Activated naive CD4-positive, alpha-beta T cell (primary cell): ENCODE measurements around the gene CHRNA9.
"Not testable (repeated sequence)": the region's sequence is repeated elsewhere in the genome, so short reads cannot be mapped to it uniquely, and the experiment has no call there.

Source experiments
- DNase-seq, 4 experiments: peaks; one replicate each; lab custom pipeline; 2025; lab: John Stamatoyannopoulos, UW

The CHRNA9 gene, protein sequence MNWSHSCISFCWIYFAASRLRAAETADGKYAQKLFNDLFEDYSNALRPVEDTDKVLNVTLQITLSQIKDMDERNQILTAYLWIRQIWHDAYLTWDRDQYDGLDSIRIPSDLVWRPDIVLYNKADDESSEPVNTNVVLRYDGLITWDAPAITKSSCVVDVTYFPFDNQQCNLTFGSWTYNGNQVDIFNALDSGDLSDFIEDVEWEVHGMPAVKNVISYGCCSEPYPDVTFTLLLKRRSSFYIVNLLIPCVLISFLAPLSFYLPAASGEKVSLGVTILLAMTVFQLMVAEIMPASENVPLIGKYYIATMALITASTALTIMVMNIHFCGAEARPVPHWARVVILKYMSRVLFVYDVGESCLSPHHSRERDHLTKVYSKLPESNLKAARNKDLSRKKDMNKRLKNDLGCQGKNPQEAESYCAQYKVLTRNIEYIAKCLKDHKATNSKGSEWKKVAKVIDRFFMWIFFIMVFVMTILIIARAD

DNA sequence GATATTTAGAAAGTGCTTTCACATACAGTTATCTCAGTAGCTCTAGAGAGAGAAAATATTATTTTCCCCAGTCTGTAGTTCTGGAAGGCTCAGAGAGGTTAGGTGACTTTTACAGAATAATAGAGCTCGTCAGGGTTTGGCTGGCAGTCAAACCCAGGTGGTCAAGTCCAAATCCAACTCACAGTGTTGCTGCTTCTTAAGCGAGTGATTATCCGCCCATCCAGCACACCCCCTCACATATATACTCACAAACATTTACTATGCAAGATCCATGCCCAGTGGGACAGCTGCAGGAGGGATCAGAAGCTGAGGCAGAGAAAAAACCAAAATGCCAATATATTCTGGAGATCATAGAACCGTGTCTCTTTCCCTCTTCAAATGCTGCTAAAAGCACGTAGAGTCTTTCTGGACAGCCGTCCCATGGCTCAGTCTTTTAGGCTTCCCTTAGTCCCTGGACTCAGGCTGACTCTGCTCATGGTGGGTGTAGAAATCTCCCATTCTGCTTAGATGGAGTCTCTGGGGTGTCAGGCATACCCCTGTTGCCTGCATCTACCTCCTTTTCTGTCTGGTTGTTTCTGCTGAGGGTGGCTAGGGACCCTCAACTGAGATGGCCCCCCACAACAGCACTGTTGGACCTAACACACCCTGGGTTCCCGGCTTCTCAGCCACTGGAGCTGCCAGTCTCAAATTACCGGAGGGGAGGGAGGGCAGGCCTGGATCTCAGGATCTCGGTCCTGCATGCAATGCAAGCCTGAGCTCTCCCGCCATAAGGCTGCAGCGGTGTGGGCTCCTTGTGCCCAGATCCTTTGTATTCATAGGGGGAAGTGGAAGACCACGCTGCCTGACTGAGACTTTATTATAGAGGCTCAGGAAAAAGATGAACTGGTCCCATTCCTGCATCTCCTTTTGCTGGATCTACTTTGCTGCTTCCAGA lies at the start of gene CHRNA9:
Gene CHRNA9 (plus strand): TSS at position 743 of the 934 bp plus-strand sequence. CDS start 135 bp downstream, at position 878.
- no peak for DNase-seq

DNA sequence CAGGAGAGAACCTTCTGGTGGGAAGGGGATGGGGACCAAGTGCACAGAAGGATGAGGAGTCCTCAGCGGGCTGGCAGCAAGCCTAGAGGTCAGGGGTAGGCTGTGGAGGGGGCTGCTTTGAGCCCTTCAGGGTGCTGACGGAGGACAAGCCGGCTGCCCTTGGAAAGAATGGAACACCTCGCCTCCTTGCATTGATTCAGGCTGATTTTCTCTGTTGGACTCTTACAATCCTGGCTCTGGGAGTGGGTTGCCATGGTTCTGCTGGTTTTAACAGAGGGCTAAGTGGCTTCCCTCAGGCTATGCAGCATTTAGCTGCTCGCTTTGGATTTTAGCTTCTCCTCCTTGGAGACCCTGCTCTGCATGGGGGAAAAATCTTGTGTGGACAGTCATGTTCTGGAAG lies 49.4 kb upstream of the CHRNA9 start:
- DNase-seq: no peak

DNA sequence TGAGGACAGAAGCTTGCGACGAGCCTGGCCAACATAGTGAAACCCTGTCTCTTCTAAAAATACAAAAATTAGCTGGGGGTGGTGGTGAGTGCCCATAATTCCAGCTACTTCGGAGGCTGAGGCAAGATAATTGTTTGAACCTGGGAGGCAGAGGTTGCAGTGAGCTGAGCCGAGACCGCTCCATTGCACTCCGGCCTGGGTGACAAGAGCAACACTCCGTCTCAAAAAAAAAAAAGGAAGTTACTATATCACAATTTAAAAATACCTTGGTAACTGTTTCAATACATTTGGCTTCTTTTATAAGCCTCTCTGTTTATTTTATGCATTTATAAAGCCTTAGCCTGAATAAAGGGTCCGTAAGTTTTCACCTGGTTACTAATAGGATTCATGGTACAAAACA lies 46.6 kb upstream of the CHRNA9 start:
- DNase-seq: no peak

- DNase-seq: no peak
These were observed 45.6 kb upstream of the CHRNA9 start for GRCh38 chr4:40289366-40290188.

GRCh38 chr4:40290611-40291186 lies 44.4 kb upstream of the CHRNA9 start:
- DNase-seq: not testable (repeated sequence)

GRCh38 chr4:40292313-40292759 lies 42.8 kb upstream of the CHRNA9 start:
- DNase-seq: no peak

DNA sequence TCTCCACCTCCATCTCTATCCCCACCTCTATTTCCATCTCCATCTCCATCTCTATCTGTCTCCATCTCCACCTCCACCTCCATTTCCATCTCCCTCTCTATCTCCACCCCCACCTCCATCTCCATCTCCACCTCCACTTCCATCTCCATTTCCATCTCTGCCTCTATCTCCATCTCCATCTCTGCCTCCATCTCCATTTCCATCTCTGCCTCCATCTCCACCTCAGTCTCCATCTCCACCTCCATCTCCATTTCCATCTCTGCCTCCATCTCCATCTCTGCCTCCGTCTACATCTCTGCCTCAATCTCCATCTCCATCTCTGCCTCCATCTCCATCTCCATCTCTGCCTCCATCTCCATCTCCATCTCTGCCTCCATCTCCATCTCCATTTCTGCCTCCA lies 40.8 kb upstream of the CHRNA9 start:
- DNase-seq: no peak

DNA sequence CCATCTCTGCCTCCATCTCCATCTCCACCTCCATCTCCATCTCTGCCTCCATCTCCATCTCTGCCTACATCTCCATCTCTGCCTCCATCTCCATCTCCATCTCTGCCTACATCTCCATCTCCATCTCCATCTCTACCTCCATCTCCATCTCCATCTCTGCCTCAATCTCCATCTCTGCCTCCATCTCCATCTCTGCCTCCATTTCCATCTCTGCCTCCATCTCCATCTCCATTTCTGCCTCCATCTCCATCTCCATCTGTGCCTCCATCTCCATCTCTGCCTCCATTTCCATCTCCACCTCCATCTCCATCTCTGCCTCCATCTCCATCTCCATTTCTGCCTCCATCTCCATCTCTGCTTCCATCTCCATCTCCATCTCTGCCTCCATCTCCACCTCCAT lies 40.1 kb upstream of the CHRNA9 start:
- not testable (repeated sequence) for DNase-seq

- no peak for DNase-seq
These were observed 39.6 kb upstream of the CHRNA9 start for GRCh38 chr4:40295572-40295971.

DNA sequence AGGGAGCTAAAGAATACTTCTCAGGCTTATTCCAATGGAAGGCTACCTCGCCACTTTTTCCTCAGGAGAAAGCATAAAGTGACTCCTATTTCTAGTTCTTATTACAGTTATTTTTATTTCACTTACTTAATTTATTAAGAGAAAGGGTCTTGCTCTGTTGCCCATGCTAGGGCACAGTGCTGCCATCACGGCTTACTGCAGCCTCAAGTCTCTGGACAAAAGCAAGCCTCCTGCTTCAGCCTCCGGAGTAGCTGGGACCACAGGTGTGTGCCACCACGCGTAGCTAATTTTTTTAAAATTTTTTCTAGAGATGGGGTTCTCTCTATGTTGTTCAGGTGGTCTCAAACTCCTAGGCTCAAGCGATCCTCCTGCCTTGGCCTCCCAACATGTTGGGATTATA lies 36.0 kb upstream of the CHRNA9 start:
- DNase-seq: no peak

DNA sequence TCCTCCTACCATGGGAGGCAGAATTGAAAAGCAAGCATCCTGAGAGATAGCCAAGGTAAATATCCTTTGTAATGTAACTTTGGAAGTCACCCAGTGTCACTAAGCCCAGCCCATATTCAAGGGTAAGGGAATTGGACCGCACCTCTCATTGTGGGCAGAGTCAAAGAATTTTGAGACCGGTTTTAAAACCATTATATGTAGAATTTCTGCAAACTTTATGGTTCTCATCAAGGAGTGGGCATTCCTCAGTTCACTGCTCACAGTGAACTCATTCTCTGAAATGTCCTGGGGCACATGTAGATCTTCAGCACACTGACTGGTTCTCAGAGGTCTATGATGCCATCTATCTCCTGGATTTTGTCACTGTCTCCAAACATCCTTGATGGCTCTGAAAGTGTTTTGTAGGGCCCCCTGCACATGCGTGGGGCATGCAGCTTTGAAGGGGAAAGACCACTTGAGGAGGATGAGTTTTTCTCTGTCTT lies 35.3 kb upstream of the CHRNA9 start:
- no peak for DNase-seq

- no peak for DNase-seq
These were observed 34.6 kb upstream of the CHRNA9 start for GRCh38 chr4:40300371-40301162.

- DNase-seq: no peak
These were observed 33.5 kb upstream of the CHRNA9 start for GRCh38 chr4:40301603-40302002.

GRCh38 chr4:40303751-40304150 lies 31.4 kb upstream of the CHRNA9 start:
- no peak for DNase-seq

DNA sequence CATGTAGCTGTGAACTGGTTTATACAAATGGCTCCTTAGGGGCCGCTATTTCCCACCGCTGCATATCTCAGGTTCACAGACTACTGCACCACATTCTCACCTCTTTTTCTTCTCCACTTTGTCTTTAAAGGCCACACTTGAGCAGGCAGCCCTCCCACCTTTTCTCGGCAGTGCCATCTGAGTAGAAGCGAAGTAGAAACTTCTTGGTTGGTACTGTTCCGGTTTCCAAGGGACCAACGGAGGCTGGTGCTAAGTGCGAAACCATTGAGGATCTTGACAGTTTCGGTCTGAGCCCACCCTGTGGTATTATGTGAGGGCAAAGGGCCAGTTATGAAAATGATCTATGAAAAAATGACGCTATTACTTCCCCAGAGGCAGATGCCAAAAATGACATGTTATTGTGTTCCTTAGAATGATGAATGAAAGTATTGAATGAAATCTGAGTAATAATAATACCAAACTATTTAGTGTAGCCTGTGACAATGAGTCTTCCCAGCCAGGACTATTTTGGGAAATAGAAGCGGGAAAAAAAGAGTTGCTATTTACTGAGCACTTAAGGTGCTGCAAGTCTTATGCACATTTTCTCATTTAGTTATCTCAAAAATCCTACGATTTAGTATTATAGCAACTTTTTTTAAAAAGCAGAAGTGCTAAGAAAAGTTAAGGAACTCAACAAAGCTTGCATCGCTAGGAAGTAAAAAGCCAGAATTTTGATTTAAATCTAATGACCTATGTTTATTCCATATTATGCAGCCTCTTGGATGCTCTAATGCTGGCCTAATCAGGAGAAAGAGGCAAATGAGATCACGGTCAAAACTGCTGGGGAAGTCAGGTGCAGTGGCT lies 29.6 kb upstream of the CHRNA9 start:
- no peak for DNase-seq

GRCh38 chr4:40306226-40306625 lies 28.9 kb upstream of the CHRNA9 start:
- no peak for DNase-seq

DNA sequence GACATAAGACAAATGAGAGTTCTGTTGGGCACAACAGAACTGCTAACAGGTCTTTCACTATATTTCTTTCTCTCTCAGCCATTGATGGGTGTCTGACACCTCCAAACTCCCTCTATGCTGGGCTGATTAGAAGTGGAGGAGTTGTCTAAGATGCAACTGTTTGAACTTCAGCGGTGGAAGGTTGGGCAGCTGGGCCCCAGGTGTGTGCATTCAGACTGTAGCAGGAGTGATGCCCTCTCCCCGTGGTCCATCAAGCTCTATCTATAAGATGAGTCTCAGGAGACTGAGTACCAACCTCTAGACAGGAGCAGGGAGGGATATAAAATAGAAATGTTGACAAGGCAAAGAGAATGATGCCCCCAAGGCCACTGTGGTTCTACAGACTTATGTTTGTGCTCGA lies 28.2 kb upstream of the CHRNA9 start:
- DNase-seq: no peak

GRCh38 chr4:40307627-40308497 lies 27.3 kb upstream of the CHRNA9 start:
- DNase-seq: no peak
